Activated gamma-delta T cell treated with anti-CD3 and anti-CD28 coated beads, Interleukin-2, amount 50 U/mL, for 16 hours (primary cell): Measurements from ENCODE around the gene PRICKLE3.
A peak's percentile ranks its signal among the peaks of the same experiment; 100 is the strongest.
"Not testable (repeated sequence)": the region's sequence is repeated elsewhere in the genome, so short reads cannot be mapped to it uniquely, and the experiment has no call there.

Source experiments
- DNase-seq: peaks from one replicate; pipeline ENCODE4 v3.0.0-alpha.2; 2020; ENCODE audit warnings: low read depth

The PRICKLE3 gene

DNA sequence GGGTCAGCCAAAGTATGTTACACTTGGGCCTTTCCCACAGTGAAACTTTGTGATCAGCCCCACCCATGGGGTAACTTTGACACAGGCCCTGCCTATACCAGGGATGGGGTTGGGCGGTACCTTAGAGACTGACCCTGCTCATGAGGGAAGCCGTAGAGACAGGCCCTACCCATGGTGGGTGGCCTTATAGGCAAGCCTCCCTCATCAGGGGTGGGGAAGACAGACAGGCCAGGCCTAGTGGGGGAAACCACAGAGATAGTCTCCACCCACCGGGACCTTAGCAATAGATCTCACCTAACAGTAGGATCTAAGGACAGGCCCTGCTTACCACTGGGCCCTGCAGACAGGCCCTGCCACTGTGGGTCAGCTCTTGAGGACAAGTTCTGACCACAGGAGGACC, 7.6 kb downstream of the PRICKLE3 start:
- DNase-seq: no peak

DNA sequence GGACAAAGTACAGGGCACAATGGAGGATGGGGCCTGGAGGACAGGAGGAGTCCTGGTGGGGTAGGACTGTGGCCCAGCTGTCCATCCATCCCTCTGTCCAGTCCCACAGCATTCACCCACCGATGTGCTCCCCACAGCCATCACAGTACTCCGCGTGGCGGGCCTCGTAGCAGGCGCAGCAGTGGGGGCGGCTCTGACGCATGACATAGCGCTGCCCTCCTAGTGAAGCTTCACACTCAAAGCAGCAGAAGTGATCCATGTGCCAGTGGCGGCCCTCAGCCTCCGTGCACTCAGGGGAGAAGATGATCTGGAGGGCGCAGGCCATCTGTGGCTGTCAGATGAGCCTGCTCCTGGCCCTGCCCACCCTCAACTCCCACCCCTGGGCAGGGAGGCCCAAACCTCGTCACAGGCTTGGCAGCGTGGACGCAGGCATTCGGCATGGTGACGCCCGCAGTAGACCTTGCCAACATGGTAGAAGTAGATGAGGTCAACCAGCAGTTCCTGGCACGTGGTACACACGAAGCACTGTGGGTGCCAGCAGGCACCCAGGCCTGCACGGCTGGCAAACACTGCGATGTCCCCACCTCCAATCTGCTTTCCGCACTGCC, 8.2 kb downstream of the PRICKLE3 start:
- DNase-seq: no peak

DNA sequence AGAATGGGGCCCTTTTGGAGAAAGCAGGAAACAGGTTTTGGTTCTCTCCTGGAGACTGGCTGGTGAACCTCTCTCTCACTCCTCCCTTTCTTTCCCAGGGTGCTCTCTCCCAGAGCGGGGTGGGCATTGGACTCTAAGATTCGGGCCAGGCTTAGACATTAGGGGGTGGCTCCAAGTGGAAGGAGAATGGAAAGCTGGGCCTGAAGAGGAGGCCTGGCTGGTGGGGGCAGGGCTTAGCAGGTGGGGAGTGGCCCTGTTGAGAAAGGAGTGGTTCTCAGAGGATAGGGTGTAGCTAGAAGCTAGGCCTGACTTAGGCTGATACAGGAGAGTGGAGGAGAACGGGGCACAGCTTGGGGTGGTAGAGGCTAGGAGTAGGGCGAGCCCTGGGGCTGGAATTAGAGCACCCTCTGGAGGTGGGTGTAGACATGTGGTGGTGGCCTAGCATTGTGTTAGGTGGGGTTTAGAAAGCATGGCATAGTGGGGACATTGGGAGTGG, 8.8 kb downstream of the PRICKLE3 start:
- DNase-seq: no peak

DNA sequence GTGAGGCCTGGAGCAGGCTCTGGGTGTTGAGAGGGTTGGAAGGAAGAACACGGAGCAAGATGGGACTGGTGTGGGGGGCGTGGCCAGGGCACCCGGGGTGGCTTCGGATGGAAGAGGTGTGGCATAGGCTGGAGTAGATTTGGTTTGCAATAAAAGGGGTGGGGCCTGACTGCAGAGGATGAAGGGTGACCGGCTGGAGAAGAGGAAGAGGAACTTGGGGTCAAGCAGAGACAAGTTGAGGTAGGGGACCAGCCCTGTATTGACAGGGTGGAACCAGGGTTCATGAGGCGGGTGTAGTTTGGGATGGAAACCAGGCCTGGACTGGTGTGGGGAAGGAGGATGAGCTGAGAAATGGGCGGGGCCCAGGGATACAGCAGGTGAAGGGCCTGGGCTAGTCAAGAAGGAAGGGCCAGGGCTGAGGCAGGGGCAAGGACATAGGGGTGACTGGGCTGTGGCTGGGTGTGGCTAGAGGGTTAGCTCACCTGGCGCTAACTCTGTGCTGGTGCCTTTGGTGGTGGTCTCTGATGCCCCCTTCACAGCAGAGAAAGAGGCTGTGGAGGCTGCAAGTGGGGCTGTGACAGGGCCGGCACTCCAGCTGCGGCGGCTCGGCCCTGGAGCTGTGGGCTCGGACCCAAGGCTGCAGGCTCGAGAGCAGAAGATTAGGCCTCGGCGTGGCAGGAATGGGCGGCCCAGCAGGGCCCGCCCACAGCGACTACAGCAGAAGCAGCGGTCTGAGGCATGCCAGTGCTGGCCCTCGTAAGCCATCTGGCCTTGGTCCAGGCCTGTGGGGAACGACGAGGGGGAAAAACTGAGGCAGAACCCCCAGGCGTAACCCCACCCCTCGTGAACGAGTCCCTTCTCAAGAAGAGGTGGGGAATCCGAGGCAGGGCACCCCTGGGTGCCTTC, 9.5 kb downstream of the PRICKLE3 start:
- DNase-seq: no peak

DNA sequence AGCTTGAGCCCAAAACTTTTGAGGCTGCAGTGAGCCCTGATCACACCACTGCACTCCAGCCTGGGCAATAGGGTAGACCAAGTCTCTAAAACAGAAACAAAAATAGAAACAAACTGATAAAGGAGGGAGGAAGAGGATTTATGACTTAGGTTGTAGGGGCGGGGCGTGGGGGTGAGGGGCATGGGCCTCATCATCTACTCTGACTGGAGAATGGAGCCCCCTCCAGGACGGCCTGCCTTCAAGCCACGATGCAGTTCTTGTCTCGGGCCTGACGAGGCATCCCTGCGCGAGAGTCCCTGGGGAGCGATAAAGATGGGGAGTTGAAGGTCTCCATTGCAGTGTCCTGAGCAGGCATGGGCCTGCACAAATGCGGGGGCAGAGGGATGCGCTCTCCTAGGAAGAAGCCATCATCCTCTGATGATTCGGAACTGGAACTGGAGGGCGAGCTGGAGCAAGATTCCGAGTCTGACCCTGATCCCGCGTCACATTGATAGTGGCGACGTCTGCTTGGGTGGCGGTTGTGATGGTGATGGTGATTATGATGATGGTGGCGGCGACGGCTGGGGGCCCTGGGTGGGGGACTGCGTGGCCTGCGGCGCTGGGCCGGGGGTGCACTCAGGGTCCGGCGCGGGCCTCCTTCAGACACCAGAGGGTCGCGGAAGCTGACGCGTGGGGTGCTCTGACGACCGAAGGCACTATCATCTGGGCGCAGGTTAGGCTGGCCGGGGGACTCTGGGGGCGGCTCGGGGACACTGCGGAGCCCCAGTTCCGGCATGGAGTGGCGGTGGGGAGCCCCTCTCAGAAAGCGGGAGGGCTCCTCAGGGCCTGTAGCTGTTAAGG, 10.5 kb downstream of the PRICKLE3 start:
- no peak for DNase-seq

DNA sequence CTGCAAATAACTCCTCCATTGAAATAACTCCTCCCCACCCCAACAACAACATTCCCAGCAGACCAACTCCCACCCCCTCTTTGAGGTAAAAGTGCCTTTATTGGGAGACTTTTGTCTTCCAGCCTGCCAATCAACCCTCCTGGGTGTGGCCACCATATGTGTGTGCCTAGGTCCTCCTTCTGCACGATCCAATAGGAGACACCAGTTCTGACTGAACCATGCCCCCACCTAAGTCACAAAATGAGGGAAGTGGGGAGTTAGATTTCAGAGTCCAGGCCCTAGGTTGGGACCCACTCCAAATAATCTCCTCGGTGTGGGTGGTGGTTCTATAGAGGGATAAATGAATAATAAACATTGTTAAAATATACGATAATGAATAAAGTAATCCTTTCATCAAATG, 11.4 kb downstream of the PRICKLE3 start:
- DNase-seq: no peak

DNA sequence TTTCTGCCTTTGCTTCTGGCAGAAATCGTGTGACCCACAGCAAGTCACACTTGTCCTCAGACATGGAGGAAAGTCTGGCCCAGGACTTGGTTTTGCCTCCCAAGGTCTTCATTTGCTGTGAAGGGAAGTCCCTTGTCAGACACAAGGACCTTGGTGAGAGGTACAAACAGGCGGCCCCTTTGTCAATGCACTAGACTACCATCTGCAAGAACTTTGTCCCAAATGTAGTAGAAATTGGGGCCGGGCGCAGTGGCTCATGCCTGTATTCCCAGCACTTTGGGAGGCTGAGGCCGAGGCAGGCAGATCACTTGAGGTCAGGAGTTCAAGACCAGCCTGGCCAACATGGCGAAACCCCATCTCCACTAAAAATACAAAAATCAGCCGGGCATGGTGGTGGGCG, 12.6 kb downstream of the PRICKLE3 start:
- DNase-seq: not testable (repeated sequence)

DNA sequence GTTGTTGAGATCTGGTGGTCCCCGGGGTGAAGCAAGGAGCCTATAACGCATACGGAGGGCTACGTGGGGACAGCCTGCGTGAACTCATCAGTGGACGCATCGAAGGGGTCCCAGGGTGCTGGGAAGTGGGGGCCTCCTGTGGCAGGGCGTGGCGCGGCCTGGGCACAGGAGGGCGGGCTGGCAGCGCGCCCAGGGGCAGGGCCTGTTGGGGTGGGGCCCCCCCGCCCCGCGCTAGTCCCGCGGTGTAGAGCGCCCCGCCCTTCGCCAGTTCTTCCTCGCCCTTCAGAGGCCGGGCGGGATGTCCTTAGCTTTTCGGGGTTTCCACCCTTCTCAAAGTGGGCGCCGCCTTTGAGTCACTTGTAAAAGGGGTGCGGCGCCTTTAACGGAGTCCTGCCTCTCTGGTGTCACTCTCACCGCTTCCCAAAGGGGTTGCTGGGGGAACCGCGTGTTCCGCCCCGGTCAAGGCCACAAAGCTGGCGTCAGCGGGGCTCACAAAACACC, 13.8 kb downstream of the PRICKLE3 start:
- DNase-seq: peak; percentile 27

DNA sequence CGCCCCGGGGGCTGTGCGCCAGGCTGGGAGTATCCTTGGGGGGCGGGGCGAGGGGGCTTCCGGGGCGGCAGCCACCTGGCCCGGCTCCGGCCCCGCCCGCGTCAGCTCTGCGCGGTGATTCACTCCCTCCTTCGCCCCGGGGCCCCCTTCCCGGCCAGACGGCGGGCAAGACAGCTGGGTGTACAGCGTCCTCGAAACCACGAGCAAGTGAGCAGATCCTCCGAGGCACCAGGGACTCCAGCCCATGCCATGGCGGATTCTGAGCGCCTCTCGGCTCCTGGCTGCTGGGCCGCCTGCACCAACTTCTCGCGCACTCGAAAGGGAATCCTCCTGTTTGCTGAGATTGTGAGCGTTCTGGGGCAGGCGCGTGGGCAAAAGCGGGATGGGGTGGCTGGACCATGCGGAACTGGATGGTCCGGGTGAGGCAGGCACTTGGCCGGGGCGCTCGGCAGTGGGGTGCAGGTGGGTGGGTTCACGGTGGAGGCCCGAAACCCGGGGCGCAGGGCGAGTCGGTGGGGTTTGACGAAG, 14.4 kb downstream of the PRICKLE3 start, which contains the start of gene PLP2:
Gene PLP2, plus strand, starts transcription at position 147 of the 528 bp plus-strand sequence. Its CDS starts 103 bp downstream, at position 250.
- DNase-seq: peak; percentile 51

DNA sequence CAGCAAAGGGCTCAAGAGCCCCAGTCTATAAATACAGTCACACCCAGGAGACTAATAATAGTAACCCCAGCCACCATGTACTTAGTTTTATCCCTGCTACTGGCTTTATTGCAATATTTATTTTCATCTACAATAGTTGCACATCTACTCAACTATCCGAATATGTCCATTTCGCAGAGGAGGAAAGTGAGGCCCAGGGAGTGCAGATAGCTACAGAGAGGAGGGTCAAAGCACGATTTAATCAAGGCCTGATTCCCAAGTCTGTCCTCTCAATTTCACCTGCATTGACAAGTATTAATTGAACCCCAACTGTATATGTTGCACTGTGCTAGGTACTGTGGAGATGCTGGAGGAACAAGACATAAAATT, 18.4 kb downstream of the PRICKLE3 start:
- DNase-seq: no peak

DNA sequence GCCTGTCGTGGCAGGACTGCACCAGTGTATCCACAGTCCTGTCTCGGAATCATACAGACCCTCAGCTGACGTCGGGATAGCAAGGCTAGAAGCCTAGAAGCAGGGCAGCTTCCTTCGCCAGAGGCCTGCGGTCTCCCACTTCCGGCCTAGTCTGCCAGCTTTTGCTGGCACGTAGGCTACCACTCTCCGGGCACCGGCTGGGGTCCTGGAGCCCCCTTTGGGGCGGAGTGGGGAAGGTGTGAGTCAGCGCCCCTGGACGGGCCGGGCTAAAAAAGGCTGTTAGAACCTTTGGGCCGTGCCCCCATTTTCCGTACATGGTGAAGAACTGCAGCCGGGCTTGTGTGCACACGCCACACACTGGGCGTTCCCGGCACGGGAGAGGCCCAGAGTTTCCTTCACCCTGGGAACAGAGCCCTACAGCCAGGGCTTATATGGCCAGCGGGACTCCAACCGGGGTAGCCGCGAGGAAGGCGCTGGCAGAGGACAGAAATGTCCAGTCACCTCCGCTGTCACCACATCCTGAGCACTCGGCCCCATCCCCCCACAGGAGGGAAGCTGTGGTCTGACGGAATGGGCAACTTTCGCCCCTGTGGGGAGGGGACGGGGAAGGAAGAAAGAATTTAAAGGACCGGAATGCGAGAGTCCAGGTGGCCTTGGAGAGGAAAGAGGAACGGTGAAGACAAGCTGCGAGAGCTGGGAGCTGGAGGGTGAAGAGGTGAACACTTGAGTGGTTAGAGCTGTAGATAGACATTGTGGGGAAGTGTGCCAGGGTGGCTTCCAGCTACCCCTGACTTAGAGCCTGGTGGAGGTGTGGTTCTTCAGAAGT, 19.0 kb downstream of the PRICKLE3 start:
- DNase-seq: peak; percentile 55

DNA sequence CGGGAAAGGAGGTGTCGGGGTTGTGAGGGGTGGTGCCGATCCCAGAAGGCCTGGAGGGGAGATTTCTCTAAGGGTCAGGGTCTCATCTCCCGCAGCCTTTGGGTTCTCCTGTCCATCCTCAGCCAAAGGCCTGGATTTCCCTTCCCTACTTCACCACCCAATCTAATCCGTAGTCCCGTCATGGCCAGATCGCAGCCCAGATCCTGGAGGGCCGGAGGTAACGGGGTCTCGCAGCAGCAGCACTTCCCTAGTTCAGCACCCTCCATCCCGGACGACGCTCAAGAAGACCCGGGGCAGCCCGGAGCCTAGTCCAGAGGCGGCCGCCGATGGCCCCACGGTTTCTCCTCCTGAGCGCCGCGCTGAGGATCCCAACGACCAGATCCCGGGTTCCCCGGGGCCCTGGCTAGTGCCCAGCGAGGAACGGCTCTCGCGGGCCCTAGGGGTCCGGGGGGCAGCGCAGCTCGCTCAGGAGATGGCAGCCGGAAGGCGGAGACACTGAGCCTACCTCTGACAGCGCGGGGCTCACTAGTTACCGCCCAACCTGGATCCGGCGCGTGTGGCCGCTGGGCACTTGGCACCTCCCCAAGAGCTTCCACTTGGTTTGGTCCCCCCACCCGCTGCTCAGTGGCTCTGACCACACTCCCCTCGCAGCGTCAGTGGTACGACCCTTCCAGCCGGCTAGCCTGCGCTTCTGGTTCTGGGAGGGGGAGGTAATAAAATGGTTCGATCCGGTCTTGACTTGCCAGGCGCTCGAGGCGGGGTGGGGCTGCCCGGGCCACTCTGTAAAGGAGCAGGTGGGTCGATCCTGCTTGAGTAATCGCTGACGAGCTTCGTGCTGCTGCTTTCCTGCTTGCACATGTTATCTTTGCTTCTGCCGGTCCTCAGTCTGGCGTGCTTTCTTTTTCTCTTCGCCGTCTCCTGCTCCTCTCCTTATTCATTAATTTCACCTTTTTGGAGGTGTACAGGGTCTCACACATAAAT, 20.0 kb downstream of the PRICKLE3 start:
- peak; percentile 52 for DNase-seq

DNA sequence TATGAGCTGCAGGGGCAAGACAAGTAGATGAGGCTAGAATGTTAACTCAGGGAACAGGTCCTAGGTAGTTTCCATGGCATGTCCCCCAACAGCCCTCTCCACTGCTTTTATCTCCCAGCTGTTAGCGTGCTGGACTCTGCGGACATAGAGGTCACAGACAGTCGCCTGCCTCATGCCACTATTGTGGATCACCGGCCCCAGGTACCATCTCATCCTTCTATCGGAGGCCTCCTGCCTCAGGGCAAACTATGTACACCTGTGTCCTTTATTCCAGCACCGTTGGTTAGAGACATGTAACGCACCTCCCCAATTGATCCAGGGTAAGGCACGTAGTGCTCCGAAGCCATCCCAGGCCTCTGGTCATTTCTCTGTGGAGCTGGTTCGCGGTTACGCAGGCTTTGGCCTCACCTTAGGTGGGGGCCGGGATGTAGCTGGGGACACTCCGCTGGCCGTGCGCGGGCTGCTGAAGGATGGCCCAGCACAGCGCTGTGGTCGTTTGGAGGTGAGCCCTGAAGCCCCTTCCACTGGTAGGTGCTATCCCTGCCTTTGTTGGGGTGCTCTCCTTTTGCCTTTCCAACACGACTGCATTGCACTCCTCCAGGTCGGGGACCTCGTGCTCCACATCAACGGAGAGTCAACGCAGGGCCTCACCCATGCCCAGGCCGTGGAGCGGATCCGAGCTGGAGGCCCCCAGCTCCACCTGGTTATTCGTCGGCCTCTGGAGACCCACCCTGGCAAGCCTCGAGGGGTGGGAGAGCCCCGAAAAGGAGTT, 21.4 kb downstream of the PRICKLE3 start:
- DNase-seq: no peak

DNA sequence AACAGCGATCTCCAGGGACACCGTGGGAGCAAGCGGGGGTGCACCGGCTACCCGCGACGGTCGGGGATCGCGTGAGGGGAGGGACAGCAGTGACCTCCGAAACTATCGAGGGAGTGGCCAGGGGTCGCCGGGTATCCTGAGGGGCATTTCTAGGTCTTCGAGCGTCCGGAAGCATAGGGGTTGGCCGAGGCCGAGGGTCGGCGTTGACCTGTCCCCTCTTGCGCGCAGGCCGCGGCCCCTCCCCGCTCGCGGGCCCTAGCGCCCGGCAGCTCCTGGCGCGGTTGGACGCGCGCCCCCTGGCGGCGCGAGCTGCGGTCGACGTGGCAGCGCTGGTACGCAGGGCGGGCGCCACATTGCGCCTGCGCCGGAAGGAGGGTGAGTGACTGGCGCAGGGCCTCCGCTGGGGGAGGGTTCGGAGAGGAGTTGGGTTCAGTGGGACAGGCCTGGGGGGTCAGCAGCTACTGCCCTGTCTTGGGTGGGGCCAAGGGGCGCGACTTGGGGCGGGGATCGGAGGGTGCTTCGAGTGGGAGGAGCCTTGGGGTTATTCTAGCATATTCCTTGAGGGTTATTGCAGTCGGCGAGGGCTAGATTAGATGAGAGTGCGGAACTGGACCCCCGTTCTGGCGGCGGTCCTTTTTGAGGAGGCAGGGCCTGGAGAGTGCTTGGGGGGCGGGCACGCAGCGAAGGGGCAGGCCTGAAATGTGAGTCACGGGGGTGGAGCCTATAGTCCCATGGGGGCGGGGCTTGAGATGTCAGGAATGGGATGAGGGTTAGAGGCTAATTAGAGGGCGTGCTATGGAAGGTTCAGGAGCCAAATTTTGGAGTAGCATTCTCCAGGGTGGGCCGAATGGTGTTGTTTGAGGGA, 22.4 kb downstream of the PRICKLE3 start:
- peak; percentile 69 for DNase-seq

DNA sequence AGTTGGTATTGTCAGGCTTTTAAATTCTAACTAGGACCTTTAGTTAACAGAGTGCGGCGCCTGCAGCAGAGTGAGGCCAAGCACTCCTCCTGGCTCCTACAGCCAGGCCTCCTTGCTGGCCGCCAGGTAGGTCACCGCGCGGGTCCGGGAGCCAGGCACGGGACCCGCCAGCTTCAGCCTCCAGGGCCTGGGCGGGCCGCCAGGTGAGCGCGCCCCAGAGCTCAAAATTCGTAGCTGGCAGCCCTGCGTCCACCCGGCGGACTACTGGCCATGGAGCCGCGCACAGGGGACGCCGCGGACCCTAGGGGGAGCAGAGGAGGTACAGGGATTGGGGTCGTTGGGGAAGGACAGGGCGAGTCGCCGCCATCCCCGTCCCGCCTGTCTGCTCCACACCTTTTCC, 23.6 kb downstream of the PRICKLE3 start, which contains the start of gene MAGIX:
Gene MAGIX, plus strand, starts transcription at position 139 of the 400 bp plus-strand sequence. Its CDS starts 132 bp downstream, at position 271.
- no peak for DNase-seq

DNA sequence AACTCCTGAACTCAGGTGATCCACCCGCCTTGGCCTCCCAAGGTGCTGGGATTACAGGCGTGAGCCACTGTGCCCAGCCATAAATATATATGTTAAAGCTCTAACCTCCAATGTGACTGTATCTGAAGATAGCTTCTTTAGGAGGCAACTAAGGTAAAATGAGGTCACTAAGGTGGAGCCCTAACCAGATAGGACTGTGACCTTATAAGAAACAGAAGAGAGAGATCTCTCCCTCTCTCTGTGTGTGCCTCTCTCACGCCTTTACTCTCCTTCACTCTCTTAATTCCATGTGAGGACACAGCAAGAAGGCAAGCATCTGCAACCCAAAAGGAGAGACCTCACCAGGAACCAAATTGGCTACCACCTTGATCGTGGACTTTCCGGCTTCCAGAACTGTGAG, 24.5 kb downstream of the PRICKLE3 start:
- DNase-seq: no peak

DNA sequence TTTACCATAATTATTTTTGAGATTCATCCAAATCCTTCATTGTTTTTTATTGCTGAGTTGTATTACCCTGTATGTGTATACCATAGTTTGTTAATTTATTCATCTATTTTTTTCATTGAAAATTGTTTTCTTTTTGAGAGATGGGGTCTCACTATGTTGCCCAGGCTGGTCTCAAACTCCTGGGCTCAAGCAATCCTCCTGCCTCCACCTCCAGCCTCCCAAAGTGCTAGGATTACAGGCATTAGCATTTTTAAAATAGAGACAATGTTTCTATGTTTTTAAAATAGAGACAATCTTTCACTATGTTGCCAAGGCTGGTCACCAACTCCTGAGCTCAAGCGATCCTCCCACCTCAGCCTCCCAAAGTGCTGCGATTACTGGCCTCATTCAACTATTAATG, 25.3 kb downstream of the PRICKLE3 start:
- DNase-seq: no peak

DNA sequence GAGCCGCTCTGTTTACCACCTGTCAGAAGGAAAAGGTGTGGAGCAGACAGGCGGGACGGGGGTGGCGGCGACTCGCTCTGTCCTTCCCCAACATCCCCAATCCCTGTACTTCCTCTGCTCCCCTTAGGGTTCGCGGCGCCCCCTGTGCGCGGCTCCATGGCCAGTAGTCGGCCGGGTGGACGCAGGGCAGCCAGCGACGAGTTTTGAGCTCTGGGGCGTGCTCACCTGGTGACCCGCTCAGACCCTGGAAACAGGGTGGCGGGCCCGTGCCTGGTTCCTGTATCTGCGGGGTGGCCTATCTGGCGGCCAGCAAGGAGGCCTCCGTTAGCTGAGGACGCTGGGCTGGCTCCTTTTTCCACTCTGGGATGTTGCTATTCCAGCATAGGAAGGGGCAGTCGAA, 29.0 kb downstream of the PRICKLE3 start:
- DNase-seq: no peak
